ENCODE data around the gene RGS7. TPM values are rescaled to one million over a fixed set of nuclear protein-coding genes. Genes with fewer than 3 reads are reported as not detected.

The RGS7 gene
- total RNA-seq, 1 donor: 0.36 TPM

- Histone ChIP-seq H3K4me3 (ENCODE audit: insufficient read depth, low read length) (no peak overlapping the region), H3K4me2 (ENCODE audit: insufficient read depth, low read length) (no peak overlapping the region), H3K4me1 (ENCODE audit: insufficient read depth, low read length) (peaks cover 8% of the 10 kb centered on the region), H3K27ac (ENCODE audit: low read depth, low read length) (no peak overlapping the region), H3K9me3 (ENCODE audit: low read depth, low read length) (no peaks in the 10 kb centered on the region), H3K36me3 (ENCODE audit: insufficient read depth, low read length) (no peaks in the 10 kb centered on the region), H3K79me2 (ENCODE audit: insufficient read depth, low read length) (no peaks in the 10 kb centered on the region), H3K27me3 (ENCODE audit: insufficient read depth, low read length) (no peaks in the 10 kb centered on the region), H4K20me1 (ENCODE audit: insufficient read depth, low read length) (no peaks in the 10 kb centered on the region), H2AFZ (ENCODE audit: low read length) (no peak overlapping the region)
- no peak for TF ChIP-seq CTCF (IDR thresholded peaks at IDR 0.05; ENCODE audit: extremely low read depth, low read depth, low read length)
- DNase-seq (ENCODE audit: insufficient read length, low spot score, missing footprints): no peak
These were observed 523.9 kb downstream of the RGS7 start for GRCh38 chr1:240833075-240833474.

GRCh38 chr1:240831922-240832321 lies 525.1 kb downstream of the RGS7 start:
- peak; percentile 31 for TF ChIP-seq CTCF (IDR thresholded peaks at IDR 0.05; ENCODE audit: extremely low read depth, low read depth, low read length)
- Histone ChIP-seq H3K27me3 (ENCODE audit: insufficient read depth, low read length) (no peaks in the 10 kb centered on the region), H3K79me2 (ENCODE audit: insufficient read depth, low read length) (no peaks in the 10 kb centered on the region), H3K9me3 (ENCODE audit: low read depth, low read length) (no peaks in the 10 kb centered on the region), H2AFZ (ENCODE audit: low read length) (no peak overlapping the region), H4K20me1 (ENCODE audit: insufficient read depth, low read length) (no peaks in the 10 kb centered on the region), H3K4me3 (ENCODE audit: insufficient read depth, low read length) (no peak overlapping the region), H3K4me2 (ENCODE audit: insufficient read depth, low read length) (peak overlapping the region; percentile 26), H3K36me3 (ENCODE audit: insufficient read depth, low read length) (no peaks in the 10 kb centered on the region), H3K27ac (ENCODE audit: low read depth, low read length) (peak overlapping the region; percentile 69), H3K4me1 (ENCODE audit: insufficient read depth, low read length) (peaks cover 8% of the 10 kb centered on the region)
- no peak for DNase-seq (ENCODE audit: insufficient read length, low spot score, missing footprints)

GRCh38 chr1:240831191-240831631 lies 525.8 kb downstream of the RGS7 start:
- Histone ChIP-seq H2AFZ (ENCODE audit: low read length) (no peak overlapping the region), H3K27ac (ENCODE audit: low read depth, low read length) (peak overlapping the region; percentile 69), H3K79me2 (ENCODE audit: insufficient read depth, low read length) (no peaks in the 10 kb centered on the region), H3K4me1 (ENCODE audit: insufficient read depth, low read length) (peaks cover 8% of the 10 kb centered on the region), H4K20me1 (ENCODE audit: insufficient read depth, low read length) (no peaks in the 10 kb centered on the region), H3K4me3 (ENCODE audit: insufficient read depth, low read length) (no peak overlapping the region), H3K27me3 (ENCODE audit: insufficient read depth, low read length) (no peaks in the 10 kb centered on the region), H3K9me3 (ENCODE audit: low read depth, low read length) (no peaks in the 10 kb centered on the region), H3K36me3 (ENCODE audit: insufficient read depth, low read length) (no peaks in the 10 kb centered on the region), H3K4me2 (ENCODE audit: insufficient read depth, low read length) (no peak overlapping the region)
- peak; percentile 85 for DNase-seq (ENCODE audit: insufficient read length, low spot score, missing footprints)
- TF ChIP-seq CTCF (IDR thresholded peaks at IDR 0.05; ENCODE audit: extremely low read depth, low read depth, low read length): no peak

- Histone ChIP-seq H3K4me1 (ENCODE audit: insufficient read depth, low read length) (peaks cover 8% of the 10 kb centered on the region), H2AFZ (ENCODE audit: low read length) (no peak overlapping the region), H3K79me2 (ENCODE audit: insufficient read depth, low read length) (no peaks in the 10 kb centered on the region), H3K9me3 (ENCODE audit: low read depth, low read length) (no peaks in the 10 kb centered on the region), H3K36me3 (ENCODE audit: insufficient read depth, low read length) (no peaks in the 10 kb centered on the region), H3K4me2 (ENCODE audit: insufficient read depth, low read length) (no peak overlapping the region), H3K4me3 (ENCODE audit: insufficient read depth, low read length) (no peak overlapping the region), H4K20me1 (ENCODE audit: insufficient read depth, low read length) (no peaks in the 10 kb centered on the region), H3K27me3 (ENCODE audit: insufficient read depth, low read length) (no peaks in the 10 kb centered on the region), H3K27ac (ENCODE audit: low read depth, low read length) (no peak overlapping the region)
- DNase-seq (ENCODE audit: insufficient read length, low spot score, missing footprints): no peak
- TF ChIP-seq CTCF (IDR thresholded peaks at IDR 0.05; ENCODE audit: extremely low read depth, low read depth, low read length): no peak
These were observed 527.5 kb downstream of the RGS7 start for GRCh38 chr1:240829487-240829886.

Measured in osteoblast (primary cell).